Neural cell (in vitro differentiated cells): ENCODE results near the gene GIPC2. TPM values are rescaled to one million over a fixed set of nuclear protein-coding genes. Genes with fewer than 3 reads are reported as not detected.

Experiments
- H2AFZ ChIP-seq: fragments of 200-600, 300-800 bp; sonication (generic), shearing (Covaris generic); 2 replicates; pipeline ENCODE4 v1.6.0; 2014; ENCODE audit warnings: low read depth, mild to moderate bottlenecking, antibody characterized with exemption, low read length, moderate library complexity
- H3F3A ChIP-seq: fragments of 200-600 bp; shearing (Covaris generic); 2 replicates; pipeline ENCODE4 v1.6.1; 2016; ENCODE audit warnings: mild to moderate bottlenecking, moderate library complexity, mixed read lengths, antibody characterized with exemption, low read length; ENCODE audit not compliant: insufficient read depth, poor library complexity, severe bottlenecking
- H3K27ac ChIP-seq: fragments of 200-600, 300-800 bp; sonication (generic), shearing (Covaris generic); 2 replicates; pipeline ENCODE4 v1.5.1; 2014; ENCODE audit warnings: mild to moderate bottlenecking, low read length, moderate library complexity
- H3K27me3 ChIP-seq: fragments of 300-800, 200-600 bp; sonication (generic), shearing (Covaris generic); 2 replicates; pipeline ENCODE4 v1.6.0; 2014; ENCODE audit warnings: mild to moderate bottlenecking, low read depth, low read length, moderate library complexity; ENCODE audit not compliant: insufficient read depth
- H3K36me3 ChIP-seq: fragments of 300-800, 200-600 bp; sonication (generic), shearing (Covaris generic); 2 replicates; pipeline ENCODE4 v1.5.1; 2014; ENCODE audit warnings: mild to moderate bottlenecking, antibody characterized with exemption, low read length, moderate library complexity; ENCODE audit not compliant: insufficient read depth
- H3K4me2 ChIP-seq: fragments of 300-800, 200-600 bp; sonication (generic), shearing (Covaris generic); 2 replicates; pipeline ENCODE4 v1.6.0; 2014; ENCODE audit warnings: mild to moderate bottlenecking, low read length
- H3K4me3 ChIP-seq: fragments of 300-800, 200-600 bp; sonication (generic), shearing (Covaris generic); 2 replicates; pipeline ENCODE4 v1.5.1; 2014; ENCODE audit warnings: mild to moderate bottlenecking, low read length, moderate library complexity
- H3K79me2 ChIP-seq: fragments of 200-600 bp; shearing (Covaris generic); replicated peaks from 2 replicates; pipeline ENCODE4 v1.6.0; 2014; ENCODE audit warnings: mild to moderate bottlenecking, low read length, moderate library complexity; ENCODE audit not compliant: insufficient read depth
- H3K9ac ChIP-seq: fragments of 300-800, 200-600 bp; sonication (generic), shearing (Covaris generic); 2 replicates; pipeline ENCODE4 v1.6.1; 2016; ENCODE audit warnings: mild to moderate bottlenecking, low read length, mixed read lengths
- H3K9me2 ChIP-seq: fragments of 200-600 bp; shearing (Covaris generic); 2 replicates; pipeline ENCODE4 v1.6.1; 2016; ENCODE audit warnings: mild to moderate bottlenecking, low read length, mixed read lengths; ENCODE audit not compliant: insufficient read depth
- H3K9me3 ChIP-seq: fragments of 200-600, 300-800 bp; sonication (generic), shearing (Covaris generic); 2 replicates; pipeline ENCODE4 v1.6.1; 2016; ENCODE audit warnings: mild to moderate bottlenecking, mixed run types, low read length, moderate library complexity, mixed read lengths
- H4K20me1 ChIP-seq: fragments of 200-600 bp; shearing (Covaris generic); 2 replicates; pipeline ENCODE4 v1.6.1; 2016; ENCODE audit warnings: mild to moderate bottlenecking, mixed run types; ENCODE audit not compliant: insufficient read depth
- CTCF ChIP-seq: fragments of 450-650 bp; IDR thresholded peaks from 2 replicates; pipeline ENCODE4 v1.5.1; 2014; ENCODE audit warnings: antibody characterized with exemption, mild to moderate bottlenecking, moderate library complexity; ENCODE audit not compliant: poor library complexity, severe bottlenecking
- EP300 ChIP-seq: fragments of 450-650 bp; conservative IDR thresholded peaks from 2 replicates; pipeline ENCODE4 v1.6.1; 2014; ENCODE audit warnings: antibody characterized with exemption, mild to moderate bottlenecking, moderate library complexity; ENCODE audit not compliant: poor library complexity, severe bottlenecking
- EZH2 ChIP-seq: fragments of 200-600, 300-800 bp; shearing (Covaris generic), sonication (generic); IDR thresholded peaks from 2 replicates; pipeline ENCODE4 v1.6.1; 2014; ENCODE audit warnings: antibody characterized with exemption, low read length, borderline replicate concordance, mild to moderate bottlenecking; ENCODE audit not compliant: insufficient read depth, poor library complexity, severe bottlenecking
- MXI1 ChIP-seq: fragments of 450-650 bp; conservative IDR thresholded peaks from 2 replicates; pipeline ENCODE4 v1.6.1; 2014; ENCODE audit warnings: antibody characterized with exemption, mild to moderate bottlenecking; ENCODE audit not compliant: poor library complexity, severe bottlenecking
- POLR2AphosphoS5 ChIP-seq: IDR thresholded peaks from 2 replicates; pipeline ENCODE4 v1.6.1; 2012
- RAD21 ChIP-seq: fragments of 450-650 bp; conservative IDR thresholded peaks from 2 replicates; pipeline ENCODE4 v1.6.1; 2014; ENCODE audit warnings: antibody characterized with exemption, mild to moderate bottlenecking, moderate library complexity
- REST ChIP-seq: IDR thresholded peaks from 2 replicates; pipeline ENCODE4 v1.6.1; 2012; ENCODE audit warnings: borderline replicate concordance
- SMC3 ChIP-seq: fragments of 450-650 bp; conservative IDR thresholded peaks from 2 replicates; pipeline ENCODE4 v1.6.1; 2014; ENCODE audit warnings: antibody characterized with exemption, mild to moderate bottlenecking, moderate library complexity; ENCODE audit not compliant: poor library complexity
- TAF1 ChIP-seq: IDR thresholded peaks from 2 replicates; pipeline ENCODE4 v1.6.1; 2012; ENCODE audit warnings: low read depth
- polyA plus RNA-seq: library from polyadenylated mRNA; depleted of rRNA; stranded (reverse); fragments of >200 nt; gene quantifications from 2 replicates; pipeline ENCODE4 v1.2.3, GENCODE V29; 2014

GIPC2 gene
- polyA plus RNA-seq, 1 donor from 2014 or later, result 1.3 TPM

- no peaks in the 10 kb centered on the region for H3F3A ChIP-seq
- no peak overlapping the region for H2AFZ ChIP-seq
- H3K9ac ChIP-seq, result no peak overlapping the region
- H3K9me3 ChIP-seq, result no peaks in the 10 kb centered on the region
- H3K4me3 ChIP-seq, result peak overlapping the region; percentile 63
- no peaks in the 10 kb centered on the region for H3K36me3 ChIP-seq
- no peak for TF ChIP-seq EZH2
- TF ChIP-seq SMC3, result no peak
- TF ChIP-seq CTCF, result no peak
- TF ChIP-seq TAF1, result no peak
- TF ChIP-seq EP300, result no peak
- TF ChIP-seq MXI1, result no peak
- no peaks in the 10 kb centered on the region for H3K9me2 ChIP-seq
- no peaks in the 10 kb centered on the region for H3K79me2 ChIP-seq
- H4K20me1 ChIP-seq, result no peaks in the 10 kb centered on the region
- peaks cover 41% of the 10 kb centered on the region for H3K27me3 ChIP-seq
- H3K4me2 ChIP-seq, result no peak overlapping the region
- H3K27ac ChIP-seq, result no peak overlapping the region
Measured at GRCh38 chr1:78045563-78045925, 222 bp upstream of the GIPC2 start.

- Histone ChIP-seq H3K9me3 (no peaks in the 10 kb centered on the region), H3K4me3 (no peak overlapping the region), H3K36me3 (no peaks in the 10 kb centered on the region), H3K27me3 (peaks cover 41% of the 10 kb centered on the region), H3K9me2 (no peaks in the 10 kb centered on the region), H4K20me1 (no peaks in the 10 kb centered on the region), H3F3A (no peaks in the 10 kb centered on the region), H3K27ac (no peak overlapping the region), H3K79me2 (no peaks in the 10 kb centered on the region), H2AFZ (no peak overlapping the region), H3K4me2 (no peak overlapping the region), H3K9ac (no peak overlapping the region)
- no peak for TF ChIP-seq POLR2AphosphoS5
- no peak for TF ChIP-seq RAD21
- no peak for TF ChIP-seq REST
- TF ChIP-seq TAF1, result no peak
- no peak for TF ChIP-seq EP300
- no peak for TF ChIP-seq MXI1
- TF ChIP-seq SMC3, result no peak
- TF ChIP-seq CTCF, result no peak
- TF ChIP-seq EZH2, result no peak
Measured at GRCh38 chr1:78047106-78047505, 1.3 kb downstream of the GIPC2 start.
